ENCODE data around the gene OPTN. TPM values are rescaled to one million over a fixed set of nuclear protein-coding genes. Genes with fewer than 3 reads are reported as not detected.
A peak's percentile ranks its signal among the peaks of the same experiment; 100 is the strongest.

Gene OPTN
- polyA plus RNA-seq, 1 of the 3 experiments (the other 2 are of a cell fraction), result 21.6 TPM

DNA sequence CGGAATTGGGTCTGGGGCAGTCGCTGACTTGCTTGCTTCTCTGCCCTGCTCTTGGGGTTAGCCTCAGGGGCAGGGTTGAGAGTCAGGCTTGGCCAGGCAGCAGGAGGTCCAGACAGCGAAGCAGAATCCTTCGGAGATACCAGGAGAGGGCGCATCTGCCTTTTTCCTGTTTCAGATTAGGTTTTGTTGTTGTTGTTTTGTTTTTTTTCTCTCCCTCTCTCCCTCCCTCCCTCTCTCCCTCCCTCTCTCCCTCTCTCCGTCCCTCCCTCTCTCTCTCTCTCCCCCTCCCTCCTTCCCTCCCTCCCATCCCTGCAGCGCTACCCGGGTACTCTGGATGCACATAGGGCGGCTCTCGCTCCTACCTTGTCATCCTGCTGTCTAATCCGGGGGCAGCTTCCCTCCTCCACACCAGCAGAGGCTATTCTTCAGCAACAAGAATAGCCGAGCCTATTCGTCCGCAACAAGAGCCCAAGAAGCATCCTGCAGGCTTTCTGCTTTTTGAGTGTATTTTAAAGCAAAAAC lies 758 bp upstream of the OPTN start:
- Histone ChIP-seq H3K79me2 (ENCODE audit: insufficient read depth) (peaks cover 35% of the 10 kb centered on the region), H3K27me3 (ENCODE audit: insufficient read depth) (no peaks in the 10 kb centered on the region), H3K4me2 (peak overlapping the region; percentile 88), H3F3A (replicated peaks; ENCODE audit: insufficient read depth) (peaks cover 7% of the 10 kb centered on the region), H3K9ac (peak overlapping the region; percentile 85), H3K9me2 (no peaks in the 10 kb centered on the region), H3K9me3 (no peaks in the 10 kb centered on the region), H3K4me1 (ENCODE audit: control insufficient read depth in 1 of 2, insufficient read depth in 2 of 2, low read depth in 1 of 2, low read length in 1 of 2) (peaks cover 3 to 7% of the 10 kb centered on the region in 2 experiments; a peak in 1 of 4 replicates), H3K27ac (ENCODE audit: low read depth in 2 of 2, low read length in 1 of 2) (peak overlapping the region; percentile 80 to 93), H4K20me1 (ENCODE audit: insufficient read depth) (no peaks in the 10 kb centered on the region), H3K4me3 (ENCODE audit: low read depth in 2 of 2, low read length in 1 of 2) (peak overlapping the region; percentile 64 to 80), H3K36me3 (replicated peaks in 1 of 2; ENCODE audit: control insufficient read depth in 1 of 2, insufficient read depth in 2 of 2, low read length in 1 of 2) (no peaks in the 10 kb centered on the region), H2AFZ (ENCODE audit: low read depth) (peak overlapping the region; percentile 96)
- ChIA-PET POLR2A (no interaction called here), CTCF (interaction anchor here (0.7 to 4.5 kb wide), 36 partner anchors 8 to 884 kb away, joined by 3 to 29 read pairs (median 4); no protein-coding TSS in a partner anchor)
- WGBS (ENCODE audit: low lambda C conversion rate), result 1% methylated on average over 14 of the region's 14 CpGs
- DNase-seq, result peak; percentile 74
- TF ChIP-seq TCF12 (IDR thresholded peaks at IDR 0.05) (no peak), POLR2AphosphoS5 (IDR thresholded peaks at IDR 0.05; ENCODE audit: low read depth, low read length) (no peak), TEAD4 (IDR thresholded peaks at IDR 0.05; ENCODE audit: borderline replicate concordance, insufficient read depth) (no peak), RAD21 (IDR thresholded peaks at IDR 0.05; ENCODE audit: low read length) (peak; percentile 54; the same call in 1 of the 2 replicates), GATA2 (CRISPR knock-in tag; IDR thresholded peaks at IDR 0.05) (no peak), FOSL2 (IDR thresholded peaks at IDR 0.05; ENCODE audit: borderline replicate concordance, low read depth) (no peak), RXRA (IDR thresholded peaks at IDR 0.05; ENCODE audit: borderline replicate concordance, low read depth) (no peak), MXI1 (IDR thresholded peaks at IDR 0.05; ENCODE audit: low read depth, low read length) (no peak), MAX (IDR thresholded peaks at IDR 0.05; ENCODE audit: low read depth) (0 out of 2 replicates have a peak, but pooled peaks have one; percentile 16), REST (IDR thresholded peaks at IDR 0.05; ENCODE audit: low read depth, low read length) (no peak), FOXJ3 (CRISPR knock-in tag; IDR thresholded peaks at IDR 0.05) (no peak), SMC3 (IDR thresholded peaks at IDR 0.05; ENCODE audit: low read depth, low read length) (peak; percentile 42), USF2 (IDR thresholded peaks at IDR 0.05; ENCODE audit: borderline replicate concordance, low read depth, low read length) (no peak), RFX5 (IDR thresholded peaks at IDR 0.05; ENCODE audit: low read length) (no peak), ELF1 (IDR thresholded peaks at IDR 0.05) (no peak), NRF1 (IDR thresholded peaks at IDR 0.05; ENCODE audit: low read depth, low read length) (no peak), PBX3 (IDR thresholded peaks at IDR 0.05) (no peak), MEF2A (IDR thresholded peaks at IDR 0.05; ENCODE audit: borderline replicate concordance, low read depth) (no peak), FOXM1 (IDR thresholded peaks at IDR 0.05; ENCODE audit: low read depth) (no peak), SIN3A (IDR thresholded peaks at IDR 0.05; ENCODE audit: borderline replicate concordance, low read depth, low read length) (0 out of 2 replicates have a peak, but pooled peaks have one; percentile 19)
- TF ChIP-seq, protein P1, sequence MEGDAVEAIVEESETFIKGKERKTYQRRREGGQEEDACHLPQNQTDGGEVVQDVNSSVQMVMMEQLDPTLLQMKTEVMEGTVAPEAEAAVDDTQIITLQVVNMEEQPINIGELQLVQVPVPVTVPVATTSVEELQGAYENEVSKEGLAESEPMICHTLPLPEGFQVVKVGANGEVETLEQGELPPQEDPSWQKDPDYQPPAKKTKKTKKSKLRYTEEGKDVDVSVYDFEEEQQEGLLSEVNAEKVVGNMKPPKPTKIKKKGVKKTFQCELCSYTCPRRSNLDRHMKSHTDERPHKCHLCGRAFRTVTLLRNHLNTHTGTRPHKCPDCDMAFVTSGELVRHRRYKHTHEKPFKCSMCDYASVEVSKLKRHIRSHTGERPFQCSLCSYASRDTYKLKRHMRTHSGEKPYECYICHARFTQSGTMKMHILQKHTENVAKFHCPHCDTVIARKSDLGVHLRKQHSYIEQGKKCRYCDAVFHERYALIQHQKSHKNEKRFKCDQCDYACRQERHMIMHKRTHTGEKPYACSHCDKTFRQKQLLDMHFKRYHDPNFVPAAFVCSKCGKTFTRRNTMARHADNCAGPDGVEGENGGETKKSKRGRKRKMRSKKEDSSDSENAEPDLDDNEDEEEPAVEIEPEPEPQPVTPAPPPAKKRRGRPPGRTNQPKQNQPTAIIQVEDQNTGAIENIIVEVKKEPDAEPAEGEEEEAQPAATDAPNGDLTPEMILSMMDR (IDR thresholded peaks at IDR 0.05), result peak; percentile 31
- TF ChIP-seq, protein P2, sequence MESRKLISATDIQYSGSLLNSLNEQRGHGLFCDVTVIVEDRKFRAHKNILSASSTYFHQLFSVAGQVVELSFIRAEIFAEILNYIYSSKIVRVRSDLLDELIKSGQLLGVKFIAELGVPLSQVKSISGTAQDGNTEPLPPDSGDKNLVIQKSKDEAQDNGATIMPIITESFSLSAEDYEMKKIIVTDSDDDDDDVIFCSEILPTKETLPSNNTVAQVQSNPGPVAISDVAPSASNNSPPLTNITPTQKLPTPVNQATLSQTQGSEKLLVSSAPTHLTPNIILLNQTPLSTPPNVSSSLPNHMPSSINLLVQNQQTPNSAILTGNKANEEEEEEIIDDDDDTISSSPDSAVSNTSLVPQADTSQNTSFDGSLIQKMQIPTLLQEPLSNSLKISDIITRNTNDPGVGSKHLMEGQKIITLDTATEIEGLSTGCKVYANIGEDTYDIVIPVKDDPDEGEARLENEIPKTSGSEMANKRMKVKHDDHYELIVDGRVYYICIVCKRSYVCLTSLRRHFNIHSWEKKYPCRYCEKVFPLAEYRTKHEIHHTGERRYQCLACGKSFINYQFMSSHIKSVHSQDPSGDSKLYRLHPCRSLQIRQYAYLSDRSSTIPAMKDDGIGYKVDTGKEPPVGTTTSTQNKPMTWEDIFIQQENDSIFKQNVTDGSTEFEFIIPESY (IDR thresholded peaks at IDR 0.05; ENCODE audit: borderline replicate concordance, low read depth), result no peak
- TF ChIP-seq, protein P3, sequence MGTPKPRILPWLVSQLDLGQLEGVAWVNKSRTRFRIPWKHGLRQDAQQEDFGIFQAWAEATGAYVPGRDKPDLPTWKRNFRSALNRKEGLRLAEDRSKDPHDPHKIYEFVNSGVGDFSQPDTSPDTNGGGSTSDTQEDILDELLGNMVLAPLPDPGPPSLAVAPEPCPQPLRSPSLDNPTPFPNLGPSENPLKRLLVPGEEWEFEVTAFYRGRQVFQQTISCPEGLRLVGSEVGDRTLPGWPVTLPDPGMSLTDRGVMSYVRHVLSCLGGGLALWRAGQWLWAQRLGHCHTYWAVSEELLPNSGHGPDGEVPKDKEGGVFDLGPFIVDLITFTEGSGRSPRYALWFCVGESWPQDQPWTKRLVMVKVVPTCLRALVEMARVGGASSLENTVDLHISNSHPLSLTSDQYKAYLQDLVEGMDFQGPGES (IDR thresholded peaks at IDR 0.05; ENCODE audit: low read depth, low read length), result no peak

Data from SK-N-SH (cell line).